ENCODE data around the gene KCTD16.

KCTD16 gene

DNA sequence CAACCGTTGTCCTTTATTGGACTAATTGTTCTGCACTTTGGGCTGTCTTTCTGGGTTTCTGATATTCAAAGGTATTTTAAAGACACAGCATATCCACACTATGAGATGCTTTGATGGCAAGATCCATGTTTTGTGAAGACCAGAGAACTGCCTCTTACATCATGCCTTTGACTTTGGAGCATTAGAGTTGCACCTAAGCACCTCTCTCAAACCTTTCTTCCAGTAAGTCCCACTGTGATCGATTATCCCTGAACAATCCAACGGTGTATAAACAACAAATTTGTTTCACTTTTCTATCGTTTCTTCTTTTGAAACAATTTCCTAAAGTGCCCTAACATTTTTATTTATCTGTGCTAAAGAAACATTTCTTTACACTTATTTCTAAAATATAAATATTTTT lies 144.4 kb downstream of the KCTD16 start:
- DNase-seq (ENCODE audit: low spot score in 2 of 2) = no peak
- H3K27me3 Mint-ChIP-seq = peaks cover 13% of the 10 kb centered on the region
- H3K9me3 Mint-ChIP-seq = no peaks in the 10 kb centered on the region
- H3K27ac Mint-ChIP-seq (ENCODE audit: low read depth) = no peak overlapping the region
- H3K4me1 Mint-ChIP-seq = no peaks in the 10 kb centered on the region
- no peak overlapping the region for H3K4me3 Mint-ChIP-seq
- ATAC-seq (replicated peaks; ENCODE audit: extremely low read depth, poor library complexity, severe bottlenecking) = no peak
- no peaks in the 10 kb centered on the region for H3K36me3 Mint-ChIP-seq (ENCODE audit: insufficient read depth)

GRCh38 chr5:144315994-144316634 lies 145.4 kb downstream of the KCTD16 start:
- no peak overlapping the region for H3K4me3 Mint-ChIP-seq
- ATAC-seq (replicated peaks; ENCODE audit: extremely low read depth, poor library complexity, severe bottlenecking) = no peak

GRCh38 chr5:144318011-144318410 lies 147.3 kb downstream of the KCTD16 start:
- no peak for ATAC-seq (replicated peaks; ENCODE audit: extremely low read depth, poor library complexity, severe bottlenecking)
- Mint-ChIP-seq H3K4me3 (no peak overlapping the region), H3K4me1 (no peaks in the 10 kb centered on the region), H3K36me3 (ENCODE audit: insufficient read depth) (no peaks in the 10 kb centered on the region), H3K9me3 (peaks cover under 1% of the 10 kb centered on the region), H3K27ac (ENCODE audit: low read depth) (no peak overlapping the region), H3K27me3 (peaks cover 29% of the 10 kb centered on the region)
- no peak for DNase-seq (ENCODE audit: low spot score in 2 of 2)

More at GRCh38 chr5:144315994-144316634, 145.4 kb downstream of the KCTD16 start:
- DNase-seq (ENCODE audit: low spot score in 2 of 2) = no peak
- H3K4me1 Mint-ChIP-seq = no peaks in the 10 kb centered on the region
- H3K27ac Mint-ChIP-seq (ENCODE audit: low read depth) = no peak overlapping the region
- no peaks in the 10 kb centered on the region for H3K9me3 Mint-ChIP-seq
- peaks cover 11% of the 10 kb centered on the region for H3K27me3 Mint-ChIP-seq
- H3K36me3 Mint-ChIP-seq (ENCODE audit: insufficient read depth) = no peaks in the 10 kb centered on the region

DNA sequence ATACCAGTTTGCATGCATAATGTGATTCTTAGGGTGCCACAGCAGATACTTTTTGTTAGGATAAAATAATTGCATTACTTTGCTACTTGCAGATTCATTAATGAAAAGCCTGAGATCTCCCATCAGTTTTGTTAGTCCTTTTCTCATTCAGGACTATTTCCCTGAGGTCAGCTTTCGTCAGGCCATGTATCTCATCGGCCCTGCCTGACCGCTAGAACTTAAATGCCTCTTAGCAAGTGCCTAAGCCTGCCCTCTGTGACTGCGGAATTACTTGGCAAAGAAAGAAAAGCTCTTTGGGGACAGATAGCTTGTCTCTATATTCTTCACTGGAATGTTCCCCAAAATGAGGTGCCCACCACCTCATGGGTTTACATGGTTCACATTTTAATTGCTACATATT lies 147.8 kb downstream of the KCTD16 start:
- no peaks in the 10 kb centered on the region for H3K36me3 Mint-ChIP-seq (ENCODE audit: insufficient read depth)
- H3K4me3 Mint-ChIP-seq = no peak overlapping the region

GRCh38 chr5:144323181-144323580 lies 152.5 kb downstream of the KCTD16 start:
- Mint-ChIP-seq H3K27me3 (peaks cover 38% of the 10 kb centered on the region), H3K4me3 (no peak overlapping the region), H3K27ac (ENCODE audit: low read depth) (no peak overlapping the region), H3K9me3 (peaks cover 5% of the 10 kb centered on the region), H3K36me3 (ENCODE audit: insufficient read depth) (no peaks in the 10 kb centered on the region), H3K4me1 (no peaks in the 10 kb centered on the region)
- DNase-seq (ENCODE audit: low spot score in 2 of 2) = no peak
- ATAC-seq (replicated peaks; ENCODE audit: extremely low read depth, poor library complexity, severe bottlenecking) = no peak

More for the DNA sequence above, 147.8 kb downstream of the KCTD16 start:
- ATAC-seq (replicated peaks; ENCODE audit: extremely low read depth, poor library complexity, severe bottlenecking) = no peak
- H3K9me3 Mint-ChIP-seq = peaks cover 5% of the 10 kb centered on the region
- peaks cover 33% of the 10 kb centered on the region for H3K27me3 Mint-ChIP-seq
- H3K4me1 Mint-ChIP-seq = no peaks in the 10 kb centered on the region
- DNase-seq (ENCODE audit: low spot score in 2 of 2) = no peak
- no peak overlapping the region for H3K27ac Mint-ChIP-seq (ENCODE audit: low read depth)

GRCh38 chr5:144325532-144325931 lies 154.9 kb downstream of the KCTD16 start:
- peaks cover 5% of the 10 kb centered on the region for H3K9me3 Mint-ChIP-seq
- no peaks in the 10 kb centered on the region for H3K36me3 Mint-ChIP-seq (ENCODE audit: insufficient read depth)
- no peak for ATAC-seq (replicated peaks; ENCODE audit: extremely low read depth, poor library complexity, severe bottlenecking)
- peaks cover 38% of the 10 kb centered on the region for H3K27me3 Mint-ChIP-seq
- no peaks in the 10 kb centered on the region for H3K4me1 Mint-ChIP-seq
- no peak overlapping the region for H3K27ac Mint-ChIP-seq (ENCODE audit: low read depth)
- DNase-seq (ENCODE audit: low spot score in 2 of 2) = no peak
- H3K4me3 Mint-ChIP-seq = no peak overlapping the region

- H3K27me3 Mint-ChIP-seq = peaks cover 14% of the 10 kb centered on the region
- no peaks in the 10 kb centered on the region for H3K36me3 Mint-ChIP-seq (ENCODE audit: insufficient read depth)
- ATAC-seq (replicated peaks; ENCODE audit: extremely low read depth, poor library complexity, severe bottlenecking) (no peak), DNase-seq (ENCODE audit: low spot score in 2 of 2) (no peak)
- H3K9me3 Mint-ChIP-seq = no peaks in the 10 kb centered on the region
- no peaks in the 10 kb centered on the region for H3K4me1 Mint-ChIP-seq
- no peak overlapping the region for H3K4me3 Mint-ChIP-seq
- H3K27ac Mint-ChIP-seq (ENCODE audit: low read depth) = no peak overlapping the region
Measured at GRCh38 chr5:144328494-144328893, 157.8 kb downstream of the KCTD16 start.

DNA sequence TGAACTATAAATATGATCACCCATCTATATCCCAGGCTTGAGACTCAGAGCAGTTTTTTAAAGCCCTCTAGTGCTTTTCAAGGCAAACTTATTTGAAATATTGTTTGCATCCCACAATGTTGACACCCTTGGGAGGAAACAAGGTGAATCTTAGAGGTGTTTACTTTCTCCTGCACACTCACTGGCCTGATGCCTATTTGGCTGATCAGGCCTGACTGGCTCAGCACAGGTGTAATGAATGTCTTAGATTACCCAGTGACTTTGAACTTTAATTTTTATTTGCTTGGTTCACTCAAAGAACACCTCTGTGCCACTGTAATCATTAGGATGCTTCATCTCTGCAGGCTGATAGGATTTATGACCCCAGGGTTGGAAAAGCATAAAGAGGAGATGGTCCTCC lies 158.3 kb downstream of the KCTD16 start:
- Mint-ChIP-seq H3K27me3 (peaks cover 12% of the 10 kb centered on the region), H3K4me3 (no peak overlapping the region), H3K36me3 (ENCODE audit: insufficient read depth) (no peaks in the 10 kb centered on the region), H3K9me3 (no peaks in the 10 kb centered on the region), H3K27ac (ENCODE audit: low read depth) (no peak overlapping the region), H3K4me1 (no peaks in the 10 kb centered on the region)
- no peak for ATAC-seq (replicated peaks; ENCODE audit: extremely low read depth, poor library complexity, severe bottlenecking)
- no peak for DNase-seq (ENCODE audit: low spot score in 2 of 2)

- no peak overlapping the region for H3K27ac Mint-ChIP-seq (ENCODE audit: low read depth)
- H3K9me3 Mint-ChIP-seq = no peaks in the 10 kb centered on the region
- peaks cover 5% of the 10 kb centered on the region for H3K27me3 Mint-ChIP-seq
- no peak for DNase-seq (ENCODE audit: low spot score in 2 of 2)
- H3K4me3 Mint-ChIP-seq = no peak overlapping the region
- no peak for ATAC-seq (replicated peaks; ENCODE audit: extremely low read depth, poor library complexity, severe bottlenecking)
- H3K4me1 Mint-ChIP-seq = no peaks in the 10 kb centered on the region
- no peaks in the 10 kb centered on the region for H3K36me3 Mint-ChIP-seq (ENCODE audit: insufficient read depth)
Measured at GRCh38 chr5:144329681-144330080, 159.0 kb downstream of the KCTD16 start.

DNA sequence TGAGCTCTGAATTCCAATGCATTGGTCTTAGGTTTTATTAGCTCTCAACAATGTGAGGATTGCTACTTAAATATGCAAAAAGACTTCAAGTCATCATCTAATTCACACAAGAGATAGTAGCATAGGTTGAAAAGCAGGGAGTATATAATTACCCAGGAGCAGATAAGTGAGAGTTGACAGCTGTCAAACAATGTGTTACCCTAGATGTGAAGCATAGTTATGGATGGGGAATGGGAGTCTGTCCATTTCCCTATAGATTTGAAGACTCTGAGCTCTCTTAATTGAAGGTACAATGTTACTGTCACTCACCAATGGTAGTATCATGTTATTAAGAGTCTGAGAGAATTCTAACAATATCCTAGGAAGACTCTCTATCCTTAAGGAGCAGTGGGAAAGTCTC lies 160.7 kb downstream of the KCTD16 start:
- Mint-ChIP-seq H3K4me1 (no peaks in the 10 kb centered on the region), H3K27me3 (no peaks in the 10 kb centered on the region), H3K9me3 (no peaks in the 10 kb centered on the region), H3K27ac (ENCODE audit: low read depth) (no peak overlapping the region), H3K4me3 (no peak overlapping the region), H3K36me3 (ENCODE audit: insufficient read depth) (no peaks in the 10 kb centered on the region)
- no peak for ATAC-seq (replicated peaks; ENCODE audit: extremely low read depth, poor library complexity, severe bottlenecking)
- no peak for DNase-seq (ENCODE audit: low spot score in 2 of 2)

DNA sequence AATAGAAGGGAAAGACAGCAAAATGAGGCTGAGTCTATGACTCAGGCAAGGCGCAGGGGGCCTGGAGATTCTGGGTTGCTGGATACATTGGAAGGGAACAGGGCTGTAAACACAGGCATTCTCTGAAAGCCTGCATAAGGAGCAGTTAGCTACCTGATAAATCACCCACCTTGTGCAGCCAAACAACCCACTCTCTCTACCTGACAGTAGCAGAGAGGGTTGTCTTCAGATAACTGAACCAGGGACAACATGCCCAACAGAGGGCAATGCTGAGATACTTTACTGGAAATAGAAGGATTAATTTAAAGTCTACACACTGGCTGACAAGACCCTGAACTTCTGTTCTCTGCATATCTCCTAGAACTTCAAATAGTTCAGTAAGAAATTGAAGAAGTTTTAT lies 161.6 kb downstream of the KCTD16 start:
- H3K36me3 Mint-ChIP-seq (ENCODE audit: insufficient read depth) = no peaks in the 10 kb centered on the region
- no peak for ATAC-seq (replicated peaks; ENCODE audit: extremely low read depth, poor library complexity, severe bottlenecking)
- H3K4me1 Mint-ChIP-seq = no peaks in the 10 kb centered on the region
- no peaks in the 10 kb centered on the region for H3K27me3 Mint-ChIP-seq
- no peak overlapping the region for H3K4me3 Mint-ChIP-seq
- H3K27ac Mint-ChIP-seq (ENCODE audit: low read depth) = no peak overlapping the region
- no peaks in the 10 kb centered on the region for H3K9me3 Mint-ChIP-seq
- DNase-seq (ENCODE audit: low spot score in 2 of 2) = no peak

DNA sequence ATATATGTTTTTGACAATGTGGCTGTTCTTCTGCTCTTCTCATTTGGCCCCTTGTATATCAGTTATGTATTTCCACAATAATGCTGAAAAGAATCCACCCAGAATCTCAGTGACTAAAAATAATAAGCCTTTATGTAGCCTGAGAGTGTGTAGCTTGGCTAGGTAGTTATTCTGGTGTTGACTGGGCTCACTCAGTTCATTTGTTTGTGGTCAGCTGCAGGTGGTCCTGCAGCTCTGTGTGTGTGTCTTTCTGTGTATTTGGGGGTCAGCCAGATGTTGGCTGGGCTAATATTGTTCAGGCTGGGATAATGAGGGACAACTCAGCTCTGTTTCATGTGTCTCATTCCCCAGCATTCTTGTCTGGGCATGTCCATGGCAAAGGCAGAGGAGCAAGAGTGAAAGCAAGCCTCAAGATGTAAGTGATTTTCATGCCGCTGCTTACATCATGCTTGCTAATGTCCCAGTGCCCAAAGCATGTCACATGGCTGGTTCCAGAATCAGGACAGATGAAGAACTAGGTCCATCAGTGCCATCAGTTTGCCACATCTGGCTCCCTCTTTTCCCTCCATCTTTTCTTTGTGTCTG lies 162.8 kb downstream of the KCTD16 start:
- H3K4me3 Mint-ChIP-seq = no peak overlapping the region
- H3K27ac Mint-ChIP-seq (ENCODE audit: low read depth) = no peak overlapping the region
- H3K36me3 Mint-ChIP-seq (ENCODE audit: insufficient read depth) = no peaks in the 10 kb centered on the region
- no peaks in the 10 kb centered on the region for H3K4me1 Mint-ChIP-seq
- H3K9me3 Mint-ChIP-seq = no peaks in the 10 kb centered on the region
- H3K27me3 Mint-ChIP-seq = no peaks in the 10 kb centered on the region
- ATAC-seq (replicated peaks; ENCODE audit: extremely low read depth, poor library complexity, severe bottlenecking) (no peak), DNase-seq (ENCODE audit: low spot score in 2 of 2) (no peak)

DNA sequence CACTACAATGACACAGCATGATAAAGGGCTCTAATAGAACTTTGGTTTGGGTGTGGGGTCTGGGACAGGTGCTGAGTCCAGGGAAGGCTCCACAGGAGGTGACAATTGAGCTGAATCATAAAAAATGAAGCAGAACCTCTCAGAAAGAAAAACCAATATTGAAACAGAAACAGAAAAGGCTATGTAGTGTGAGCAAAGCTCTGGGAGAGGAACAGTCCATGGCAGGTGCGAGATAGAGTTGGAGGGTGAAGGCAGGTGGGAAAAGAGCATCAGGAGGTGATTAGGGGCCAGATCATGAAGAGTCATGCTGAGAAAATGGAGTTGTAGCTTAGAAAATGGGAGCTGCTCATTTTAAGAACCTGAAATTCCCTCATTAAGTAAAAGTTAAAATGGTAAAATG lies 164.9 kb downstream of the KCTD16 start:
- no peak overlapping the region for H3K27ac Mint-ChIP-seq (ENCODE audit: low read depth)
- H3K9me3 Mint-ChIP-seq = no peaks in the 10 kb centered on the region
- H3K36me3 Mint-ChIP-seq (ENCODE audit: insufficient read depth) = no peaks in the 10 kb centered on the region
- H3K4me1 Mint-ChIP-seq = no peaks in the 10 kb centered on the region
- ATAC-seq (replicated peaks; ENCODE audit: extremely low read depth, poor library complexity, severe bottlenecking) (no peak), DNase-seq (ENCODE audit: low spot score in 2 of 2) (no peak)
- H3K4me3 Mint-ChIP-seq = no peak overlapping the region
- H3K27me3 Mint-ChIP-seq = no peaks in the 10 kb centered on the region
